BLaER1 treated with 17β-estradiol and CSF1 and Interleukin-3, amounts not matched to agents 10 nM and 100 nM (cell line): ENCODE measurements around the gene KIZ.

Experiments used
- H3K27ac ChIP-seq, 11 experiments: shearing (Covaris generic); formaldehyde crosslinking; 2 replicates each; pipeline ENCODE4 v1.8.1; 2022
- H3K27me3 ChIP-seq, 11 experiments: shearing (Covaris generic); formaldehyde crosslinking; 2 replicates each; pipeline ENCODE4 v1.8.1; 2022
- H3K36me3 ChIP-seq, 11 experiments: shearing (Covaris generic); formaldehyde crosslinking; 2 replicates each; pipeline ENCODE4 v1.8.1; 2022
- H3K4me1 ChIP-seq, 10 experiments: shearing (Covaris generic); formaldehyde crosslinking; 2 replicates each; pipeline ENCODE4 v1.8.1; 2022
- H3K4me2 ChIP-seq, 11 experiments: shearing (Covaris generic); formaldehyde crosslinking; 2 replicates each; pipeline ENCODE4 v1.8.1; 2022
- H3K4me3 ChIP-seq, 10 experiments: shearing (Covaris generic); formaldehyde crosslinking; 2 replicates each; pipeline ENCODE4 v1.8.1; 2022
- H3K9ac ChIP-seq, 11 experiments: shearing (Covaris generic); formaldehyde crosslinking; 2 replicates each; pipeline ENCODE4 v1.8.1; 2022
- H3K9me3 ChIP-seq, 11 experiments: shearing (Covaris generic); formaldehyde crosslinking; replicated peaks in 1 of 11; 2 replicates each; pipeline ENCODE4 v1.8.1; 2022
- H4K20me1 ChIP-seq, 11 experiments: shearing (Covaris generic); formaldehyde crosslinking; 2 replicates each; pipeline ENCODE4 v1.8.1; 2022
- Cebpa-rat ChIP-seq, 11 experiments: shearing (Covaris generic); IDR thresholded peaks; 2 replicates each; pipeline ENCODE4 v1.8.1; 2022

KIZ gene

DNA sequence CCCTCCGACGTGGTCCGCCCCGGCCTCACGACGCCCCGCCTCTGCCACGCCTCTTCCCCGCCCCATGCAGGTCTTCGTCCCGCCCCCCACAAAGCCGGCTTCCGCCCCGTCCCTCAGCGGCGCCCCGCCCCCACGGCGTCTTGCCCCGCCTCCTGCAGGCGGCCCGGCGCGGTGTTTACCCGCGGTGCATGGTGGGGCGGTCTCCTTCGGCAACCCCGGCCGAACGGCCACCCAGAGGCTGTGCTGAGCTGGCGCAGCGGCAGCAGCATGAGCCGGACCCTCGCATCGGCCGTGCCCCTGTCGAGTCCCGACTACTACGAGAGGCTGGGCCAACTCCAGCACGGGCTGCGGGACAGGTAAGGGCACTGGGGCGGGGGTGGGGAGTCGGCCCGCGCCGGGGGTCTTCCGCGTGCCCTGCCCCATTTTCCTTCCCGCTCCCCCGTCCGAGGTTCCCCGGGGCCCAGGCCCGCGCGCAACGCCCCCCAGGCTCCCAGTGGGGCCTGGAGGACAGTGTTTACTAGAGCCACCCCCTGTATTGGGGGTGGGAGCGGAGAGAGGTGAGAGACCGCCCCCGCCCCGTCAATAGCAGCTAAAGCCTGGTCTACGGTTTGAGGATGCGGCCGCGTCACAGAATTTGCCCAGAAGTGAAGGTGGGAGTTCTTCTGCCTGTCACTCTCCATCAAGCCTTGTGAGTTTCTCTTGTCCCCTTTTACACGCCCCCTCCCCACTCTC, at the start of gene KIZ:
KIZ (plus strand) TSS at position 234 of the 732 bp plus-strand sequence; CDS start at position 268, 34 bp downstream.
- Histone ChIP-seq H3K4me2 (peak within 1 kb of the TSS; percentile 82 to 98 (median 93)), H3K27ac (peak within 1 kb of the TSS; percentile 69 to 85 (median 77); a peak in 21 of 22 replicates), H3K4me1 (peaks cover 10 to 19% (median 16%) of the 10 kb centered on the region in 10 experiments; a peak in 19 of 20 replicates), H3K27me3 (no peaks in the 10 kb centered on the region), H4K20me1 (no peaks in the 10 kb centered on the region), H3K36me3 (peaks cover 0 to 9% (median 0%) of the 10 kb centered on the region in 11 experiments; a peak in 5 of 22 replicates), H3K9me3 (peaks cover 0 to under 1% (median 0%) of the 10 kb centered on the region in 11 experiments; a peak in 1 of 22 replicates), H3K9ac (peak within 1 kb of the TSS; percentile 83 to 94 (median 88)), H3K4me3 (peak within 1 kb of the TSS; percentile 81 to 95 (median 90))
- no peak for TF ChIP-seq Cebpa-rat (IDR thresholded peaks at IDR 0.05)

- no peaks in the 10 kb centered on the region for H3K27me3 ChIP-seq
- no peaks in the 10 kb centered on the region for H3K36me3 ChIP-seq
- H4K20me1 ChIP-seq, result no peaks in the 10 kb centered on the region; a peak in 1 of 22 replicates
- H3K9ac ChIP-seq, result no peak overlapping the region
- no peak overlapping the region for H3K27ac ChIP-seq
- no peak for TF ChIP-seq Cebpa-rat (IDR thresholded peaks at IDR 0.05)
- H3K4me3 ChIP-seq, result no peak overlapping the region
- H3K4me2 ChIP-seq, result no peak overlapping the region
- H3K4me1 ChIP-seq, result no peaks in the 10 kb centered on the region
- H3K9me3 ChIP-seq, result no peaks in the 10 kb centered on the region
These were observed 48.0 kb upstream of the KIZ start for GRCh38 chr20:21077809-21078345.

GRCh38 chr20:21082584-21082983, 43.3 kb upstream of the KIZ start:
- H3K9me3 ChIP-seq, result no peaks in the 10 kb centered on the region
- no peak overlapping the region for H3K4me3 ChIP-seq
- H3K9ac ChIP-seq, result no peak overlapping the region
- H4K20me1 ChIP-seq, result no peaks in the 10 kb centered on the region
- H3K27ac ChIP-seq, result no peak overlapping the region
- no peaks in the 10 kb centered on the region for H3K36me3 ChIP-seq
- no peaks in the 10 kb centered on the region for H3K4me1 ChIP-seq
- no peaks in the 10 kb centered on the region for H3K27me3 ChIP-seq
- TF ChIP-seq Cebpa-rat (IDR thresholded peaks at IDR 0.05), result no peak
- no peak overlapping the region for H3K4me2 ChIP-seq

DNA sequence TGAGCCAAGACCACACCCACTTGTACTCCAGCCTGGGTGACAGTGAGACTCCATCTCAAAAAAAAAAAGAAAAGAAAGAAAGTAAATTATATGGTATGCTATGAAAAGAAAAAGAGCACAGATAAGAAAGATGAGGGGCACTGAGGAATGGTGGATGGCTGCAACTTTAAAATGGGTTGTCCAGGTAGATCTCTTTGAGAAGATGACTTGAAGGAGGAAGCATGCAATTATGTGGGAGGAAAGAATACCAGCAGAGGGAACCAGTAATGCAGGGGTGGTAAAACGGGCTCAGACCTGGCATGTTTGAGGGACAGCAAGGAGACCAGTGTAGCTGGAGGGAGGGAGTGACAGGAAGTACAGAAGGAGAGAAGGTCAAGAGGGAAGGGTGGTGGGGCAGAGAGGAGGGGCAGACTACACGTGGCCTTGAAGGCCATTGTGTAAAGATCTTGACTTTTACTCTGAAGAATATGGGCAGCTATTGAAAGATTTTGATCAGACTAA, 42.0 kb upstream of the KIZ start:
- no peak for TF ChIP-seq Cebpa-rat (IDR thresholded peaks at IDR 0.05)
- H3K9me3 ChIP-seq, result no peaks in the 10 kb centered on the region
- H3K4me2 ChIP-seq, result no peak overlapping the region
- no peaks in the 10 kb centered on the region for H3K27me3 ChIP-seq
- no peak overlapping the region for H3K4me3 ChIP-seq
- no peaks in the 10 kb centered on the region for H3K36me3 ChIP-seq
- no peak overlapping the region for H3K27ac ChIP-seq
- no peak overlapping the region for H3K9ac ChIP-seq
- no peaks in the 10 kb centered on the region for H4K20me1 ChIP-seq
- peaks cover 0 to 2% (median 0%) of the 10 kb centered on the region in 10 experiments; a peak in 3 of 20 replicates for H3K4me1 ChIP-seq

DNA sequence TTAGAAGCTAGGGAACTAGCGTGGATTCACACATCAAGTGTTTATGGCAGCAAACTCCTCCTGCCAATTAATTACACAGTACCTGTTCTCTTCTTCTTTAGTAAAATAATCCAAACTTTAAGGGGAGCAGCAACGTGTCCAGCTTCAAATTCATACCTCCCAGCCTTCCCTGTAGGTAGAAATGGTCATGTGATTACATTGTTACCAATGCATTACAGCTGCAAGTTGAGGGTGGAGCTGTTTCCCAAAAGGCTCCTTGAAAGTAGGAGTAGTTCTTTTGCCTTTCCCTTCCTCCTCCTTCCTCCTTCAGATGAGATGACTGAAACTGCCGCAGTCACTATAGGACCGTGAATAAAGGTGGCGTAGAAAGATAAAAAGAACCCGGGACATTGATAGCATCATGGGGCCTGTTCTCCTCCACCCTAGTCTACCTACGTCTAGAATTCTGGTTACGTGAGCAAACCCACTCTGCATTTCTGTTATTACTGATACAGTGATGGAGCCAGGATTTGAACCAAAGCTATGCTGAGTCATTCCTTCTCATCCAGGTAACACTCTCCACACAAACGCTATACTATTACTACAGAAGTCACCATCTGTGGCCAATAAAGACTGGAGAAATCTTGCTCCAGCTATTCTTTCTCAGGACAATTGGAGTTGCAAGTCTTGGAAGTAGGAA, 37.9 kb upstream of the KIZ start:
- no peaks in the 10 kb centered on the region for H3K27me3 ChIP-seq
- H3K4me3 ChIP-seq, result no peak overlapping the region
- H4K20me1 ChIP-seq, result no peaks in the 10 kb centered on the region
- H3K9ac ChIP-seq, result no peak overlapping the region
- no peak overlapping the region for H3K27ac ChIP-seq
- TF ChIP-seq Cebpa-rat (IDR thresholded peaks at IDR 0.05), result no peak
- H3K9me3 ChIP-seq, result no peaks in the 10 kb centered on the region
- H3K4me1 ChIP-seq, result peaks cover 11 to 22% (median 14%) of the 10 kb centered on the region in 10 experiments; a peak in 15 of 20 replicates
- H3K36me3 ChIP-seq, result no peaks in the 10 kb centered on the region
- H3K4me2 ChIP-seq, result no peak overlapping the region

DNA sequence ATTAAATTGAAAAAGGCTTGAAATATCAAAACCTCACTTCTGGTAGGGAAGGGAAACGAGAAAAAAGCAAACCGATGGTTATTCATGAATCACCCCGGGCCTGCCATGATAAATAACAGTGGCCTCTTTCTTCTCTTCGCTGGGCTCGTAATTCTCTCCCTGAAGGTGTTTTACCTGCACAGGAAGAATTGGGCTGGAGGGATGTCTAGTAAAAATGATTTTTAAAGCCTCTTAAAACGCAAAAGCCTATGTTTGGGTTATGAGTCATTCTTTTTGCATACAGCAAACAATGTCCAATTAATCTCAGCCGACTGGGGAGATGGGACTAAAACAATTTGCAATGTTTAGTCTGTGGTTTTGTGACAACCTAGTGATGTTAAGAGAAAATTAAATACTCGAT, 36.5 kb upstream of the KIZ start:
- H3K4me2 ChIP-seq, result peak overlapping the region; percentile 23 to 66 (median 47); a peak in 21 of 22 replicates
- H3K27ac ChIP-seq, result peak overlapping the region in 4 of 11 experiments; percentile 26 to 72 (median 50); a peak in 7 of 22 replicates
- no peaks in the 10 kb centered on the region; a peak in 1 of 22 replicates for H3K27me3 ChIP-seq
- peaks cover 11 to 22% (median 14%) of the 10 kb centered on the region in 10 experiments; a peak in 15 of 20 replicates for H3K4me1 ChIP-seq
- H3K36me3 ChIP-seq, result no peaks in the 10 kb centered on the region
- H3K9me3 ChIP-seq, result no peaks in the 10 kb centered on the region
- no peak for TF ChIP-seq Cebpa-rat (IDR thresholded peaks at IDR 0.05)
- peak overlapping the region in 2 of 11 experiments; percentile 28 to 46; a peak in 3 of 22 replicates for H3K9ac ChIP-seq
- H4K20me1 ChIP-seq, result no peaks in the 10 kb centered on the region
- no peak overlapping the region for H3K4me3 ChIP-seq

DNA sequence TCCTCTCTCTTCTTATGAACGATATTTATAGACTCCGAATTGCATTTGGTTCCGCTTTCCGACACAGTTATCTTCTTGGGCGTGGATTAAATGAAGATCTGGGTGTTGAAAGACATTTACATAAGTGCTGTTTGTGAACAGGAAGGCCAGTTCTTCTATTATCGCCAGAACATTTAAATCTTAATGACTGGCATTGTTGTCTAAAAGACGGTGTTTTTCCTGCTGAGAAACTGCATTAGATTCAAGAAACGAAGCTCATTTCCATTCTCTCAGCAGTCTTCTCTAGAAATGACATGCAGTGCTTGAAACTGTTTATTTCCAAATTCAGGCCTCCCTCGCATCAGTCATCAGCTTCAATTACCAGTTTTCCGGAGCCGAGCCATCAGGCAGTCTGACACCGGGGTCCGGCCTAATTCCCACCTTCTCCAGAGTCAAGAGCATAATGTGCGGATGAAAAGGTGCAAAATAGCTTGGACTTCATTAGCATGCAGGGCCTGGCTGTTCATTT, 35.7 kb upstream of the KIZ start:
- Histone ChIP-seq H3K4me3 (no peak overlapping the region), H3K27ac (peak overlapping the region in 4 of 11 experiments; percentile 16 to 72 (median 64); a peak in 8 of 22 replicates), H3K36me3 (no peaks in the 10 kb centered on the region), H3K4me2 (peak overlapping the region; percentile 23 to 66 (median 47)), H3K9ac (peak overlapping the region in 2 of 11 experiments; percentile 28 to 46; a peak in 3 of 22 replicates), H3K4me1 (peaks cover 11 to 22% (median 14%) of the 10 kb centered on the region in 10 experiments; a peak in 15 of 20 replicates), H3K27me3 (no peaks in the 10 kb centered on the region; a peak in 1 of 22 replicates), H3K9me3 (no peaks in the 10 kb centered on the region), H4K20me1 (no peaks in the 10 kb centered on the region)
- no peak for TF ChIP-seq Cebpa-rat (IDR thresholded peaks at IDR 0.05)

- Histone ChIP-seq H3K4me1 (peaks cover 11 to 22% (median 14%) of the 10 kb centered on the region in 10 experiments; a peak in 15 of 20 replicates), H3K27ac (peak overlapping the region in 4 of 11 experiments; percentile 16 to 72 (median 64); a peak in 7 of 22 replicates), H3K9ac (peak overlapping the region in 2 of 11 experiments; percentile 28 to 36; a peak in 1 of 22 replicates), H3K4me2 (peak overlapping the region in 9 of 11 experiments; percentile 6 to 62 (median 42); a peak in 11 of 22 replicates), H3K9me3 (no peaks in the 10 kb centered on the region), H3K27me3 (peaks cover 0 to 3% (median 0%) of the 10 kb centered on the region in 11 experiments; a peak in 2 of 22 replicates), H3K4me3 (no peak overlapping the region), H3K36me3 (no peaks in the 10 kb centered on the region), H4K20me1 (no peaks in the 10 kb centered on the region)
- TF ChIP-seq Cebpa-rat (IDR thresholded peaks at IDR 0.05), result no peak
These were observed 35.2 kb upstream of the KIZ start for GRCh38 chr20:21090721-21091120.
